ENCODE results near the gene C2CD2.

Gene C2CD2

DNA sequence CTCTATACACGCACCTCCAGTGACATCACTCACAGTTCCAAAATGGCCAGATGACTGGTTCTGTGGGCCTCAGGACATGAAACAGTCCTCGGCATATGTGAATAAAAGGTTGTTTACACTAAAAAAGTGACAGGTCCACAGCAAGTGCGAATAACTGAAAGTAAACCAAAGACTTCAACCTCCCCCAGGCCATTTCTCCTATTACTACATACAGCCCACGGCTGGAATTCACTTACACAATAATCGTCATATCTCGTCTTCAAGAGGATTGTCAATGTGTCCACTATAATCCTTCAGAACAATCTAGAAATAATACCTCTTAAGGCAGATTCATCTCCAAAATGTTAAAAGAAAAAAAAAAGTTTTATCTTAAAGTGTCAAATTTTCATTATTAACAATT lies 72.8 kb downstream of the C2CD2 start:
- DNase-seq: no peak

DNA sequence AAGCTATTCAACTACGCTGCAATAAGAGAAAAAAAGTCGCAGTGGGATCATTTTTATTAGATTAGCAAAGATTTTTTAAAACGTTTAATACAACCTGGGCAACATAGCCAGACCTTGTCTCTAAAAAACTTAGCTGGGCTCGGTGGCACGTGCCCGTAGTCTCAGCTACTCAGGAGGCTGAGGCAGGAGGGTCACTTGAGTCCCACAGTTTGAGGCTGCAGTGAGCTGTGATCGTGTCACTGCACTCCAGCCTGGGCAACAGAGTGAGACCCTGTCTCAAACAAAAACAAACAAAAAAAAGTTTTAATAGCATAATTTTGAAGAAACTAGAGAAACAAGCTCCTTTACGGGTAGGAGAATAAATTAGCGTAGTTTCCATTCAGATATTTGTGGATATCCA lies 73.7 kb downstream of the C2CD2 start:
- no peak for DNase-seq

DNA sequence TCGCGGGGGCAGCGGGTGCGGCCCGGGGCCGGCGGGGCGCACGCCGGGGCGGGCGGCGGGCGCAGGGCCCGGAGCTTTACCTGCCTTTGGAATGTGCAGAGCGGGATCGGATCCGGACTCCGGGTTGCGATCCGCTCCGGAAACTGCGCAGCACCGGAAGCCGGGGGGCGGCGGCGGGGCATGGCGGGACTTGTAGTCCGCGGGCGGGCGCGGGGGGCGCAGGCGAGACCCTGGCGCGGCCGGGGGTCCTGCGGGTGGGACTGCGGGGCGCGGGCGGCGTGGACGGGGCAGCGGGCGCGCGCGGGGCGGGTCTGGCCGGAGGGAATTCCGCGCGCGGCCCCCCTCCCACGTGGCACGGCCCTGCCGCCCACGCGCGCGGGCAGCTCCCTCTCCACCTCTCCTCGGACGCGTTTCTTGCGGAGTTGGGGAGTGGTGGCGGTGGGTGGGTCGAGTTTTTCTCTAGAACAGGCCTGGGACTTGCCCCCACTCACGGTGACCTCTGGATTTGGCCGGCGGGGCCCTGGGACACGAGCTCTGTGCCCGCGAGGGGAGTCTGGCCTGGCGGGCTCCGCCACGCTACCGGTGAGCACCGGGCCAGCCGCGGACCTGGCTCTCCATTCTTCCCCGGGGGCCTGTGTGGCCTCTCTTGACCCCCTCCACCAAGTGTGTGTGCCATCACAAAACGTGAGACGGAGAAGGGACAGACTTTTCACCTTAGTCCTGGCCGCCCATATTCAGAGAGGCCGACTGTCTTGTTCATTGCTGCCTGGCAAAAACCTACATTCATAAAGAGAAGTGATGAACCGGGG lies 74.4 kb downstream of the C2CD2 start, which contains the start of gene PRDM15:
Gene PRDM15 (minus strand): TSS at position 155 of the 809 bp plus-strand sequence. CDS start 18,981 bp downstream, outside the sequence.
- peak; percentile 91 for DNase-seq

DNA sequence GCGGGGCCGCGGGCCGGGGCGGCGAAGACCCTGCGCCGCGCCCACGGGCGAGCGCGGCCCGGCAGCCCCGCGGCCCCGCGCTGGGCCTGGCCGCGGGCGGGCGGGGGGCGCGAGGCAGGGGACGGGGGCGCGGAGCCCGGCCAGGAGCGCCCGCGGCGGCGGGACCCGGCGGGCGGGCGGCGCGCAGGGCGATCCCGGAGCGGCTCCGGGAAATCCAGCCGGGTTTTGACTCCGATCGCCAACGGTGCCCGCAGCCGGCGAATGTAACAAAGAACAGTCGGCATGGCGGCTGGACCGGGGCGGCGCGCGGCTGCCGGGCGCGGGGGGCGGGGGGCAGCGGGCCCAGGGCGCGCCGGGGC lies 75.0 kb downstream of the C2CD2 start:
- DNase-seq: peak; percentile 88

GRCh38 chr21:41877901-41878830 lies 75.7 kb downstream of the C2CD2 start:
- DNase-seq: no peak

DNA sequence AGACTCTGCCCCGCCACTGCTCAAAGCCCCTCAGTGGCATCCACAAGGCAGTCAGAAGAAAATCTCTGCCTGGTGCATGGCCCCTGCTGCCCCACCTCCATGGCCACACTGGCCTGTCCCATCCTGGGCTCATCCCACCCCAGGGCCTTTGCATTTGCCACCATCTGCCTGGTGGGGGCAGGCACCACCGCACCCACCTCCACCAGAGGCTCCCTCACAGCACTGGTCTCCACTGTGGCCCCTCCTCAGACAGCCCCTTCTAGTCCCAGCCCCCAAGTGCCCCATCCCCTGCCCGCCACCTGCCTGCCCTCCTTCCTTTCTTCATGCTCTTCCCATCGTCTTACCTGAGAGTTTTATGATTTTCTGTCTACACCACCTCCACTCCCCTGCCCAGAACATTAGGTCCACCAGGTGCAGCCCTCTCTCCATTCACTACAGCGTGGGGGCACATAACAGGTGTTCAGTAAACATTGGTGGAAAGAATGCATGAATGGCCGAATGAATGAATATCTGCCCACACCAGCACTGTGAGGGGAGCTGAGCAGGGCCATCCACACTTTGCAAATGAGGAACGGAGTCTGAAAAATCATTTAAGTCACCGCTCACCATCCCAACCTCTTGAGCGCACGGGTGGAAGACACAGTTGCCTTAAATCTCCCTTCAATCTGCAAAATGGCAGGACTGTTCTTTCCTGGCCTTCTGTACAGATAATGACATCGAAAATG lies 76.7 kb downstream of the C2CD2 start:
- no peak for DNase-seq

GRCh38 chr21:41876396-41876795 lies 77.4 kb downstream of the C2CD2 start:
- DNase-seq: no peak

GRCh38 chr21:41875086-41875485 lies 78.7 kb downstream of the C2CD2 start:
- DNase-seq: no peak

- DNase-seq: no peak
Observed at GRCh38 chr21:41874611-41875010, 79.2 kb downstream of the C2CD2 start.

GRCh38 chr21:41873426-41873825 lies 80.4 kb downstream of the C2CD2 start:
- DNase-seq: no peak

DNA sequence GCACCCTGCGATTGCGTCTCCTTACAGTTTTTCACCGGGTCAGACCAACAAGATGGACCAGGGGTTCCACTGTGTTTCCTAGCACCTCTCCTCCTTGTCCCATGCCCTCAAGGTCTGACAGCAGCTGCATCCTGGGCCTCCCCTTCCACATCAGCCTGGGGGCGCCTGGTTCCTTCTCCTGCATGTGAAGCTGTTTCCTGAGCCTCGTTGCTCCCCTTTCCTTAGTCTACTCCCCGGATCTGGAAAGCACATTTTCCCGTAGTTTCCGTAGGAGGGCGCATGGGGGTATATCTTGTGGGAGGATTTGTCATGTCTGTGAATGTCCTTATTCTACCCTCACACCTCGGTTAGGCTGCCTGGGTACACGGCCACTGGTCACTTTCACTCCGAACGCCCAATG lies 80.8 kb downstream of the C2CD2 start:
- DNase-seq: no peak

DNA sequence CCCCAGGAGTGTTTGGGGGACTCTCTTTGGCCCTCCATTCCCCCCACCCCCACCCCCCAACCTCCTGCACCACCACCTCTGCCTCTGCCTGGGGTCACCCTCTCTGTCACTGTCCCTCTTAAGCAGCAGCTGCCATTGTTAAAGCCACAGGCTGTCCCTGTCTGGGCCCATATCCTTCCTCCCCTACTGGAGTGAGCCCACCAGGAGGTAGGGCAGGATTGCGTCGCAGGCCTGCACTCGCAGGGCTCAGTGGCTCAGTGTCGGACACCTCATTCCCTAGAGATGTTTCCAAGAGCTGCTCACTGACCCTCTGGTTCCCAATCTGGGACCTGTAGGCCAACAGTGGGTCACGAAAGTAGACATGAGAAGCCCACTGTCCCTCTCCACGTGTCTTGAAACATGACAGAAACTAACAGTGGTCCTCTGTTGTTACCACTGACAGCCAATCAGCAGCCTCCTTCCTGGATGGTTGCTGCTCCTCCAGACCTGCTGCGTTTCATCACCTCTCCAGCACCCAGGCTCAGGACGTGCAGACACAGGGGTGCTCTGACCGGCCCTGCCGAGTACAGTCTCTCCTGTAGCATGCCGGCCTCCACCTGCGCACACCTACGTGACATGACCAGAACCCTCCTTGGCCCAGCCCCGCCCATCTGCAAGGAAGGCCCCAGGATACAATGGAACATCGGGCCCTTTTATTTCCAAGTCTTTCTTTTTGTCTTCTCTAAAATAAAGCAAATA lies 82.4 kb downstream of the C2CD2 start:
- DNase-seq: no peak

DNA sequence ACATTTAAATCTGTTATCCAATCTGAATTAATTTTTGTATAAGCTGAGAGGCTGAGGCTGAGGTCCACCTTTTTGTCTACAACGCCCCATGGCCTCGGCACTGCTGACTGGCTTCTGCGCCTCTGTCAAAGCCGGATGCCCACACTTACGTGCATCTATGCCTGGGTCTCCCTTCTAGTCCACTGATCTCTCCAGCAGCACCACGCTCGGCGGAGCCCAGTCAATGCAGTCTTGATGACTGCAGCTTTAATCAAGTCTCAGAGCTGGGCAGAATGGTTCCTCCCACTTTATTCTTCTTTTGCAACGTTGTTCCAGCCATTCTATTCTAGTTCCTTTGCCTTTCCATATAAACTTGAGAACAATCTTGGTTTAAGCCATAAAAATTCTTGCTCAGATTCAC lies 84.0 kb downstream of the C2CD2 start:
- no peak for DNase-seq

DNA sequence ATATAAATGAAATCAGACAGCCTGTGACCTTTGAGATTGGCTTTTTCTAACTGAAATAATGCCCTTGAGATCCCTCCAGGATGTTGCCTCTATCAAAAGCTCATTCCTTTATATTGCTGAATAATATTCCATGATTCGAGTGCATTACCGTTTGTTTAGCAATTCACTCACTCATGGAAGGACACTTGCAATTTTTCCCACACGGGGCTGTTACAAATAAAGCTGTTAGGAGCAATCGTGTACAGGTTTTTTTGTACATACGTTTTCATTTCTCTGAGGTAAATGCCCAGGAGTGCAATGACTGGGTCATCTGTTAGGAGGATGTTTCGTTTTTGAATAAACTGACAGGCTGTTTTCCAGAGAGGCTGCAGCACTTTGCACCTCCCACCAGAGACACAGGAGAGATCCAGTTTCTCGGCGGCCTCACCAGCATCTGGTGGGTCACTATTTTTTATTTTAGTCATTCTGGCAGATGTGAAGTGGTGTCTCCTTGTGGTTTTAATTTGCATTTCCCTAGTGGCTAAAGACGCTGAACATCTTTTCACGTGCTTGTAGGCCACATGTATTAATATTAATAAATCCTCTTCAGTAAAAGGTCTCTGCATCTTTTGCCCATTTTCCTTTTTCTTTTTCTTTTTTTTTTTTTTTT lies 85.6 kb downstream of the C2CD2 start:
- DNase-seq: peak; percentile 43

- DNase-seq: no peak
Observed at GRCh38 chr21:41867313-41867712, 86.5 kb downstream of the C2CD2 start.

DNA sequence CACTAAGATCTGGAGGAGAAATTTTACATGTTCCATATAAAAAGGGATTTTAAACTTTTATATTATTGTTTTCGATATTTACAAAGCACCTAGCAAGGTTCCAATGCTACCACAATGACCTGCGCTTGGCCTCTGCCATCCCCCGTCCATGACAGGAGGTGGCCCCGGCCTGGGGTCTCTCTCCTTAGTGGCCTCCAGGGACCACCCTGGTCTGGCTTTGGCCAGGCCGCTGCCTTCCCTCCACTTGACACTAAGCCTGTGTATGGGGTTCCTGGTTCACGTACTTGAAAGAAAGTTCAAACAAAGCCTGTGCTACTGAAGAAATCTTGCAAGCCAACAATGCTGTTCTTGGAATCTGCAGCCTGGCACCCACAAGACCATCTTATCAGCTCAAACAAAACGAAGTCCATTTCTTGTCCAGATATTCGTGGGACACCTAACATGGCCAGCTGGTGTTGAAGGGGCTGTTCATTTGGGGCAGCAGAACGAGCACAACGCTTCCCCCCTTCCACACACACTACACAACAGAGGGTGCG lies 87.5 kb downstream of the C2CD2 start:
- DNase-seq: no peak

- DNase-seq: no peak
Observed at GRCh38 chr21:41865002-41865777, 88.6 kb downstream of the C2CD2 start.

DNA sequence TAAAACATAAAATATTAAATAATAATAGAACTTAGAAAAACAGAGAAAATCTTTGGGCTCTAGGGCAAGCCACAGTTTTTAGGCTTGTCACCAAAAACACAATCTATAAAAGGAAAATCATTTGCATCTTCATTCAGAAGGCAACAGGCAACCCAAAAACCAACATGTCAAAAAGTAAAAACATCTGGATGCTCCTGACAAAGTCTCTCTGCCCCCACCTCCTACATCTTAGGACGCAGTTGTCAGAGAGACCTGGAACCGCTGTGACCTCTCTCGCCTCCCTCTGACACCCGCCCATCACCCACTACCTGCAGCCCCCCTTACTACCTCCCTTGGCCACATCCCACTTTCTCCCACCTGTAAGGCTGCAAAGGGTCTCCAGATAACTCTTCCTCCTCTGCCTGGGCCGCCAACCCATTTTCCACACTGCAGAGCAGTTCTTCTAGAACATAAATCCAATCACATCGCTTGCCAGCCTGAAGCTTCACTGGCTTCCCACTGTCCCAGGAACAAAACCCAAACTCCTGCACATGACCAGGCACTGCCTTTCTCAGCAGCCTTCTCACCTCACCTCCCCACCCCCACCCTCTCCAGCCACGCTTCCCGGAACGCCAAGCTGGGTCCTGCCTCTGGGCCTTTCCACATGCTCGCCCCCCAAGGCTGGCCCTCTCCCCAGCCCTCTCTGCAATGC lies 89.4 kb downstream of the C2CD2 start:
- no peak for DNase-seq

DNA sequence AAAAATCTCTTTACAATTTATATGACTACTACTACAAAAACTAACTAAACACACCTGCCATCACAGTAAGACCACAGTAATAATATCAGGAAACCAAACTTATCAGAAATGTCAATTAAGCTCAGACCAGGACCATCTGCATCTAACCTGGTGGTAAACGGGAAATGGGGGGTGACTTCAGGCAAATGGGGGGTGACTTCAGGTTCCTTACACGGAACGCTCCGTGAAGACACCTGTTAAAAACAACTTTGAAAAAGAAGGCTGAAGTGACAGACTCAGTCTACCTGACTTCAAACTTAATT lies 90.4 kb downstream of the C2CD2 start:
- DNase-seq: no peak

- DNase-seq: no peak
Observed at GRCh38 chr21:41861987-41862386, 91.8 kb downstream of the C2CD2 start.

Measured in femur (tissue), 1 donor.